Panc1 (cell line): ENCODE measurements around the gene FAM237B. TPM values are rescaled to one million over a fixed set of nuclear protein-coding genes. Genes with fewer than 3 reads are reported as not detected.
A peak's percentile ranks its signal among the peaks of the same experiment; 100 is the strongest.

Source experiments
- ATAC-seq: fragments of 200-7000 bp; cut with Tn5 transposase; 2 replicates; pipeline ENCODE4 v1.9.1; 2020; ENCODE audit warnings: mild to moderate bottlenecking, moderate library complexity
- BruUV-seq: library from RNA; stranded (reverse); fragments of 400-500 nt; replicated peaks from 2 replicates; lab custom pipeline; 2021; lab: Mats Ljungman, UMichigan
- CTCF ChIA-PET: fragments of 300-600 bp; sonication (Branson Sonifier 250); formaldehyde crosslinking; loops from one replicate; lab custom pipeline; 2022; ENCODE audit warnings: antibody characterized with exemption; lab: Charles Lee
- POLR2A ChIA-PET: fragments of 300-600 bp; sonication (Branson Sonifier 250); formaldehyde crosslinking; loops from one replicate; lab custom pipeline; 2022; ENCODE audit warnings: antibody characterized with exemption; lab: Charles Lee
- DNase-seq: peaks from one replicate; pipeline ENCODE4 v3.0.0-alpha.2; 2010; ENCODE audit warnings: low read depth, low spot score
- H3K27ac ChIP-seq: 2 replicates; pipeline ENCODE4 v1.5.1; 2011; ENCODE audit warnings: mild to moderate bottlenecking, low read length, inconsistent platforms
- H3K27me3 ChIP-seq: fragments of 200-500 bp; sonication (Bioruptor generic); 2 replicates; pipeline ENCODE4 v1.6.0; 2014; ENCODE audit warnings: low read length, inconsistent platforms; ENCODE audit not compliant: control insufficient read depth, insufficient read depth
- H3K36me3 ChIP-seq: fragments of 200-500 bp; sonication (Bioruptor generic); 2 replicates; pipeline ENCODE4 v1.5.1; 2014; ENCODE audit warnings: inconsistent platforms, mild to moderate bottlenecking, low read length, moderate library complexity; ENCODE audit not compliant: control insufficient read depth, insufficient read depth
- H3K4me1 ChIP-seq: 2 replicates; pipeline ENCODE4 v1.5.1; 2011; ENCODE audit warnings: inconsistent platforms, mild to moderate bottlenecking, low read length, moderate library complexity; ENCODE audit not compliant: control insufficient read depth, insufficient read depth
- H3K4me3 ChIP-seq, 2 experiments: 2 replicates each; pipeline ENCODE4 v1.5.1; 2011 to 2012; ENCODE audit warnings: low read depth in 2 of 2, low read length in 2 of 2, mild to moderate bottlenecking in 2 of 2, inconsistent platforms in 1 of 2, moderate library complexity in 1 of 2
- H3K9me3 ChIP-seq: fragments of 200-500 bp; sonication (Bioruptor generic); 2 replicates; pipeline ENCODE4 v1.5.1; 2014; ENCODE audit warnings: low read depth, mild to moderate bottlenecking, inconsistent platforms, low read length, moderate library complexity; ENCODE audit not compliant: control insufficient read depth, insufficient read depth
- POLR2AphosphoS5 ChIP-seq: IDR thresholded peaks from 2 replicates; pipeline ENCODE4 v1.6.1; 2012; ENCODE audit warnings: mild to moderate bottlenecking, low read depth, low read length, moderate library complexity
- SIN3A ChIP-seq: IDR thresholded peaks from 2 replicates; pipeline ENCODE4 v1.6.1; 2012; ENCODE audit warnings: low read depth, mild to moderate bottlenecking, low read length, moderate library complexity, borderline replicate concordance; ENCODE audit not compliant: insufficient read depth
- TCF7L2 ChIP-seq: IDR thresholded peaks from 2 replicates; pipeline ENCODE4 v1.6.1; 2011; ENCODE audit warnings: mild to moderate bottlenecking, low read depth, low read length, inconsistent platforms
- in situ Hi-C: cut with HindIII; loops from 2 replicates; pipeline ENCODE4 v1.10.0; 2016; ENCODE audit warnings: low sequenced_read_pairs, low pct_unique_long_range_greater_than_20kb
- intact Hi-C: fragments of 100-400 bp; cut with micrococcal nuclease; formaldehyde crosslinking; loops from one replicate; pipeline ENCODE4 v1.10.0; 2022; ENCODE audit not compliant: unreplicated experiment
- total RNA-seq: library from RNA; stranded (reverse); gene quantifications from one replicate; pipeline ENCODE4 v1.2.1, GENCODE V29; 2021; ENCODE audit not compliant: unreplicated experiment
- TF ChIP-seq, protein P1 (sequence below): fragments of 450-650 bp; IDR thresholded peaks from 2 replicates; pipeline ENCODE4 v1.5.1; 2017; ENCODE audit warnings: mild to moderate bottlenecking
- TF ChIP-seq, protein P2 (sequence below), 2 experiments: IDR thresholded peaks; 2 replicates each; pipeline ENCODE4 v1.6.1; 2011 to 2012; ENCODE audit warnings: low read depth in 2 of 2, control low read depth in 1 of 2, low read length in 1 of 2, mild to moderate bottlenecking in 1 of 2, moderate library complexity in 1 of 2; ENCODE audit not compliant: insufficient read depth in 1 of 2

FAM237B gene
- total RNA-seq, 1 experiment from 2014 or later = not detected

DNA sequence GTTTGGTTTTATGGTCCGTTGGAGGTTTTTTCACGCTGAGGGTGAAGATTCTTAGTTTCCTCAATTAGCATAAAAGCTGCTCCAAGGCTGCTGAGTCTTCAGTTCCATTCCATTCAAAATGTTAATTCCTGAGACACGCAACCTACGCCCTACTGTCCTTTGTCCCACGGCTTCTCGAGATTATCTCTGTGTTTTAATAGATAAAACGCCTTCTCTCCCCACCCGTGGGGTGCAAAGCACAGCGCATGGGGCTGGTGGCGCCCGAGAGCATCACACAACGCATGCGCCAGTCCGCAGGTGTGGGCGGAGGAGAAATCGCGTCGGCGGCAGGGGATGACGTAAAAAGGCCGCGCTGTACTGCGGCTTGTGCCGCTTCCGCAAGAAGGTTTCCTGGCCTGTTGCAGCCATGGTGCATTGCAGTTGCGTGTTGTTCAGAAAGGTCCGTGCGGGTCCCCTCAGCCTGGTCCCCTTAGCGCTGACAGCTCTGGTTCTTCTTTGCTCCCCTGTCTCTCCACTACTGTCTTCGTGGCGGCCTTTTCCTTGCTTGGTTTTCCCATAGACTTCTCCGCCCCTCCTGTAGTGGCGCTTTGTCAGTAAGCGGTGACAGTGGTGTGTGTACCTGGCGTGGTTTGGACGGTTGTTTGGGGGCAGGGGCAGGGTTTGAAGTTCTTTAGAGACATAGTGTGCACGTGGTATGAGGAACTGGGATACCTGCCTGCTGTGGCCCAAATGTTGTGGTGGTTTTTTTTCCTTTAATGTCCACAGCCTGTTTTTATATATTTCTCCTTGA is 25.4 kb upstream of the FAM237B start, which contains the start of gene GTPBP10:
TSS of gene GTPBP10 (plus strand) at position 381 of the 790 bp plus-strand sequence. CDS start at position 407, 26 bp downstream.
- BruUV-seq = TSS peak; percentile 81
- Histone ChIP-seq H3K27me3 (no peaks in the 10 kb centered on the region), H3K27ac (peak within 1 kb of the TSS; percentile 97), H3K4me3 (peak within 1 kb of the TSS; percentile 79 to 100), H3K36me3 (peaks cover 5% of the 10 kb centered on the region; the same call in 1 of the 2 replicates), H3K9me3 (no peaks in the 10 kb centered on the region), H3K4me1 (peaks cover 3% of the 10 kb centered on the region; the same call in 1 of the 2 replicates)
- in situ Hi-C loops = no loop called here
- DNase-seq (peak; percentile 93), ATAC-seq (peak; percentile 99)
- TF ChIP-seq, protein P1, sequence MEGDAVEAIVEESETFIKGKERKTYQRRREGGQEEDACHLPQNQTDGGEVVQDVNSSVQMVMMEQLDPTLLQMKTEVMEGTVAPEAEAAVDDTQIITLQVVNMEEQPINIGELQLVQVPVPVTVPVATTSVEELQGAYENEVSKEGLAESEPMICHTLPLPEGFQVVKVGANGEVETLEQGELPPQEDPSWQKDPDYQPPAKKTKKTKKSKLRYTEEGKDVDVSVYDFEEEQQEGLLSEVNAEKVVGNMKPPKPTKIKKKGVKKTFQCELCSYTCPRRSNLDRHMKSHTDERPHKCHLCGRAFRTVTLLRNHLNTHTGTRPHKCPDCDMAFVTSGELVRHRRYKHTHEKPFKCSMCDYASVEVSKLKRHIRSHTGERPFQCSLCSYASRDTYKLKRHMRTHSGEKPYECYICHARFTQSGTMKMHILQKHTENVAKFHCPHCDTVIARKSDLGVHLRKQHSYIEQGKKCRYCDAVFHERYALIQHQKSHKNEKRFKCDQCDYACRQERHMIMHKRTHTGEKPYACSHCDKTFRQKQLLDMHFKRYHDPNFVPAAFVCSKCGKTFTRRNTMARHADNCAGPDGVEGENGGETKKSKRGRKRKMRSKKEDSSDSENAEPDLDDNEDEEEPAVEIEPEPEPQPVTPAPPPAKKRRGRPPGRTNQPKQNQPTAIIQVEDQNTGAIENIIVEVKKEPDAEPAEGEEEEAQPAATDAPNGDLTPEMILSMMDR = peak; percentile 90
- TF ChIP-seq TCF7L2 (no peak; the same call in 1 of the 2 replicates), SIN3A (peak; percentile 91; the same call in 1 of the 2 replicates), POLR2AphosphoS5 (peak; percentile 95)
- TF ChIP-seq, protein P2, sequence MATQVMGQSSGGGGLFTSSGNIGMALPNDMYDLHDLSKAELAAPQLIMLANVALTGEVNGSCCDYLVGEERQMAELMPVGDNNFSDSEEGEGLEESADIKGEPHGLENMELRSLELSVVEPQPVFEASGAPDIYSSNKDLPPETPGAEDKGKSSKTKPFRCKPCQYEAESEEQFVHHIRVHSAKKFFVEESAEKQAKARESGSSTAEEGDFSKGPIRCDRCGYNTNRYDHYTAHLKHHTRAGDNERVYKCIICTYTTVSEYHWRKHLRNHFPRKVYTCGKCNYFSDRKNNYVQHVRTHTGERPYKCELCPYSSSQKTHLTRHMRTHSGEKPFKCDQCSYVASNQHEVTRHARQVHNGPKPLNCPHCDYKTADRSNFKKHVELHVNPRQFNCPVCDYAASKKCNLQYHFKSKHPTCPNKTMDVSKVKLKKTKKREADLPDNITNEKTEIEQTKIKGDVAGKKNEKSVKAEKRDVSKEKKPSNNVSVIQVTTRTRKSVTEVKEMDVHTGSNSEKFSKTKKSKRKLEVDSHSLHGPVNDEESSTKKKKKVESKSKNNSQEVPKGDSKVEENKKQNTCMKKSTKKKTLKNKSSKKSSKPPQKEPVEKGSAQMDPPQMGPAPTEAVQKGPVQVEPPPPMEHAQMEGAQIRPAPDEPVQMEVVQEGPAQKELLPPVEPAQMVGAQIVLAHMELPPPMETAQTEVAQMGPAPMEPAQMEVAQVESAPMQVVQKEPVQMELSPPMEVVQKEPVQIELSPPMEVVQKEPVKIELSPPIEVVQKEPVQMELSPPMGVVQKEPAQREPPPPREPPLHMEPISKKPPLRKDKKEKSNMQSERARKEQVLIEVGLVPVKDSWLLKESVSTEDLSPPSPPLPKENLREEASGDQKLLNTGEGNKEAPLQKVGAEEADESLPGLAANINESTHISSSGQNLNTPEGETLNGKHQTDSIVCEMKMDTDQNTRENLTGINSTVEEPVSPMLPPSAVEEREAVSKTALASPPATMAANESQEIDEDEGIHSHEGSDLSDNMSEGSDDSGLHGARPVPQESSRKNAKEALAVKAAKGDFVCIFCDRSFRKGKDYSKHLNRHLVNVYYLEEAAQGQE (IDR thresholded peaks at IDR 0.05; ENCODE audit: insufficient read depth in 1 of 2, low read depth in 2 of 2, low read length in 1 of 2) = no peak
- intact Hi-C loops = no loop called here
- CTCF ChIA-PET = no interaction called here
- POLR2A ChIA-PET = no interaction called here

DNA sequence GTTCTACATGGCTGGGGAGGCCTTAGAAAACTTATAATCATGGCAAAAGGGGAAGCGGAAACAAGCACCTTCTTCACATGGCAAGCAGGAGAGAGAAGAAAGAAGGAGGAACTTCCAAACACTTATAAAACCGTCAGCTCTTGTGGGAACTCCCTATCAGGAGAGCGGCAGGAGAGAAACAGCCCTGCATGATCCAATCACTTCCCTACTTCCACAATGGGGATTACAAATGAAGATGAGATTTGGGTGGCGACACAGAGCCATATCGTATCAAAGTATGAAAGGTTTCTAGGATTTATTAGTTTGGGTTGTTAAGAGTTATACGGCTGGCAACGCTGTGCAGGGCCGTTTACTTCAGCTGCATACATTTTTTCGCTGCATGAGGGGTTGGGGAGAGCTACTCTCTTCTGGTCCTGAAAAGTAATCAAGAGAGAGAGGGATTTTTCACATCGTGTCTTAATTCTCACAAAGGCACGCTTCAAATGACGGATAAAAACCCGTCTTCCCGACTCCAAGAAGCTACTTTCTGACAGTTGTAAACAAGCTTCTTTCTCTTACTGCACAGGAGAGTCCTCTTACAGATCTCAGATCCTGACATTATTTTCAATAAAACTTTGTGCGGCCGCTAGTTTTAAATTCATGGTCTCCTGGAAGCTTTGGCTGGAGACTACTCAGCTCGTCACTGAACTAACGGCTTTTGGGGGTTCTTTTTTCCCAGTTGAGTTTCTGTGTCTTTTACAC is 24.7 kb upstream of the FAM237B start:
- Histone ChIP-seq H3K27me3 (no peaks in the 10 kb centered on the region), H3K4me1 (peaks cover 3% of the 10 kb centered on the region; the same call in 1 of the 2 replicates), H3K36me3 (peaks cover 5% of the 10 kb centered on the region; the same call in 1 of the 2 replicates), H3K9me3 (no peaks in the 10 kb centered on the region), H3K27ac (peak overlapping the region; percentile 97), H3K4me3 (peak overlapping the region; percentile 79 to 100)
- no peak for DNase-seq
- intact Hi-C loops = no loop called here
- POLR2A ChIA-PET = no interaction called here
- BruUV-seq = no TSS peak
- peak; percentile 59 for ATAC-seq
- TF ChIP-seq TCF7L2 (no peak), POLR2AphosphoS5 (no peak), SIN3A (no peak)
- TF ChIP-seq, protein P2 (IDR thresholded peaks at IDR 0.05; ENCODE audit: insufficient read depth in 1 of 2, low read depth in 2 of 2, low read length in 1 of 2) = no peak
- TF ChIP-seq, protein P1 = no peak
- in situ Hi-C loops = no loop called here
- CTCF ChIA-PET = no interaction called here
